CD4-positive, alpha-beta T cell treated with Interleukin-12 subunit alpha and Interleukin-12 subunit beta, for 1 hour (primary cell): Measurements from ENCODE around the gene ZNF276.

ENCODE experiments used
- DNase-seq: peaks from one replicate; pipeline ENCODE4 v3.0.0-alpha.2; 2020

Gene ZNF276

GRCh38 chr16:89786474-89787364 lies 65.4 kb downstream of the ZNF276 start:
- no peak for DNase-seq

GRCh38 chr16:89787365-89787805 lies 66.0 kb downstream of the ZNF276 start:
- DNase-seq: no peak
